WERI-Rb-1 (cell line): Measurements from ENCODE around the gene CSAG2.
"Not testable (repeated sequence)": the region's sequence is repeated elsewhere in the genome, so short reads cannot be mapped to it uniquely, and the experiment has no call there.

Source experiments
- DNase-seq: peaks from one replicate; pipeline ENCODE4 v3.0.0-alpha.2; 2020
- H3K27ac ChIP-seq: fragments of 250-450 bp; sonication (Bioruptor Pico); 2 replicates; pipeline ENCODE4 v1.5.1; 2020; ENCODE audit warnings: mild to moderate bottlenecking, moderate library complexity
- H3K27me3 ChIP-seq: fragments of 250-450 bp; sonication (Bioruptor Pico); 2 replicates; pipeline ENCODE4 v1.5.1; 2021; ENCODE audit warnings: mild to moderate bottlenecking, low read depth, moderate library complexity; ENCODE audit not compliant: insufficient read depth, severe bottlenecking
- H3K36me3 ChIP-seq: fragments of 250-450 bp; sonication (Bioruptor Pico); 2 replicates; pipeline ENCODE4 v1.5.1; 2020; ENCODE audit warnings: mild to moderate bottlenecking, moderate library complexity
- H3K4me3 ChIP-seq: 2 replicates; pipeline ENCODE4 v1.5.1; 2011; ENCODE audit warnings: low read depth, mild to moderate bottlenecking, control low read depth, low read length
- H3K9me3 ChIP-seq: fragments of 250-450 bp; sonication (Bioruptor Pico); 2 replicates; pipeline ENCODE4 v1.5.1; 2021; ENCODE audit warnings: mild to moderate bottlenecking, moderate library complexity; ENCODE audit not compliant: severe bottlenecking
- TF ChIP-seq, protein P1 (sequence below): IDR thresholded peaks from 2 replicates; pipeline ENCODE4 v1.5.1; 2011; ENCODE audit warnings: low read depth, mild to moderate bottlenecking, control low read depth, inconsistent platforms, low read length

Gene CSAG2

GRCh38 chrX:152733261-152733975, 24.3 kb upstream of the CSAG2 start, which contains the start of the genes CSAG1 and MAGEA12:
Gene CSAG1 (minus strand): TSS chrX:152733721. CDS start chrX:152732460, 1,261 bp downstream.
Gene MAGEA12 (plus strand): TSS chrX:152733757. CDS start chrX:152736162, 2,405 bp downstream.
- H3K9me3 ChIP-seq: no peaks in the 10 kb centered on the region
- peaks cover 80% of the 10 kb centered on the region for H3K27me3 ChIP-seq
- TF ChIP-seq, protein P1, sequence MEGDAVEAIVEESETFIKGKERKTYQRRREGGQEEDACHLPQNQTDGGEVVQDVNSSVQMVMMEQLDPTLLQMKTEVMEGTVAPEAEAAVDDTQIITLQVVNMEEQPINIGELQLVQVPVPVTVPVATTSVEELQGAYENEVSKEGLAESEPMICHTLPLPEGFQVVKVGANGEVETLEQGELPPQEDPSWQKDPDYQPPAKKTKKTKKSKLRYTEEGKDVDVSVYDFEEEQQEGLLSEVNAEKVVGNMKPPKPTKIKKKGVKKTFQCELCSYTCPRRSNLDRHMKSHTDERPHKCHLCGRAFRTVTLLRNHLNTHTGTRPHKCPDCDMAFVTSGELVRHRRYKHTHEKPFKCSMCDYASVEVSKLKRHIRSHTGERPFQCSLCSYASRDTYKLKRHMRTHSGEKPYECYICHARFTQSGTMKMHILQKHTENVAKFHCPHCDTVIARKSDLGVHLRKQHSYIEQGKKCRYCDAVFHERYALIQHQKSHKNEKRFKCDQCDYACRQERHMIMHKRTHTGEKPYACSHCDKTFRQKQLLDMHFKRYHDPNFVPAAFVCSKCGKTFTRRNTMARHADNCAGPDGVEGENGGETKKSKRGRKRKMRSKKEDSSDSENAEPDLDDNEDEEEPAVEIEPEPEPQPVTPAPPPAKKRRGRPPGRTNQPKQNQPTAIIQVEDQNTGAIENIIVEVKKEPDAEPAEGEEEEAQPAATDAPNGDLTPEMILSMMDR: no peak
- H3K4me3 ChIP-seq: peak within 1 kb of the TSS; percentile 21; the same call in 1 of the 2 replicates
- H3K36me3 ChIP-seq: no peaks in the 10 kb centered on the region
- H3K27ac ChIP-seq: no peak within 1 kb of the TSS
- DNase-seq: no peak

DNA sequence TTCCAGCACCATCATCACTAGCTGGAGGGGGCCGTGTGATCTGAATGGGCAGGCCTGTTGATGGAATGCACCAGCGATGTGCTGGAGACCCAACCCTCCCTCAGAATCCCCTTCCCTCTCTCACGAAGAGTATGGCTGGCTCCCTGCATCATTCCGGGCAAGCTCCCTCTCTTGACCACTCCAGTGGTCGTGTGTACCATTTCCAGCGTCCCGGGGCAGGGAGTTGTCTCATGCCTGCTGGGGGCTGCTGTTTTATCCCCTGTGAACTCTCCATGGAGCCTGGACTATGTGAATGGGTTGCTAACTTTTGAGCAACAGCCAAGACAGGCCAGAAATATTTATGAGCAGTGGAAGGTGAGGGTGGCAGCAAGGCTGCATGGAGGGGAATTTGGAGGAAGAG, 16.3 kb upstream of the CSAG2 start:
- no peak overlapping the region for H3K4me3 ChIP-seq
- no peaks in the 10 kb centered on the region for H3K36me3 ChIP-seq
- TF ChIP-seq, protein P1: no peak
- no peak overlapping the region for H3K27ac ChIP-seq
- no peak for DNase-seq
- peaks cover 40% of the 10 kb centered on the region for H3K27me3 ChIP-seq
- H3K9me3 ChIP-seq: no peaks in the 10 kb centered on the region

GRCh38 chrX:152713815-152714787, 5.0 kb upstream of the CSAG2 start, which contains the start of gene MAGEA2B:
Gene MAGEA2B (plus strand): TSS chrX:152714628. CDS start chrX:152717107, 2,479 bp downstream.
- not testable (repeated sequence) for H3K27me3 ChIP-seq, H3K27ac ChIP-seq, H3K9me3 ChIP-seq, H3K4me3 ChIP-seq, DNase-seq, H3K36me3 ChIP-seq

DNA sequence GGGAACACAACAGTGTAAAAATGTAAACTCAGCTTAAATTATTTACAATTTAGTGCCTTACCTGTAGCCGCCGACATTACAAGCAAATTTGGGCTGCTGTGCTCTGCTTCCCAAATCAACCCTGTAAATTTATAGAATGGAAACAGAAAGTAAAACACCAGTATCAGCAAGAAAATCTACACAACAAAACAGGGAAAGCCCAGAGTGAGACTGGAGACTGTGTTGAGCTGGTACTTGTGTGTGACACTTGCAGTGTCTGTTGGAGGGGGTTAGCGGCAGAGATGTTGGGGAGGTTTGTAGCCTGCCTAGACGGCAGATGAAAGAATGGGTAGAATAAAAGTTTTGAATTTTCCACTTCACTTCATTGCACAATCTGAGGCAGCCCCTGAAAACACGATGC, 4.1 kb upstream of the CSAG2 start:
- H3K4me3 ChIP-seq, H3K36me3 ChIP-seq, H3K27ac ChIP-seq, H3K9me3 ChIP-seq, H3K27me3 ChIP-seq, DNase-seq: not testable (repeated sequence)

DNA sequence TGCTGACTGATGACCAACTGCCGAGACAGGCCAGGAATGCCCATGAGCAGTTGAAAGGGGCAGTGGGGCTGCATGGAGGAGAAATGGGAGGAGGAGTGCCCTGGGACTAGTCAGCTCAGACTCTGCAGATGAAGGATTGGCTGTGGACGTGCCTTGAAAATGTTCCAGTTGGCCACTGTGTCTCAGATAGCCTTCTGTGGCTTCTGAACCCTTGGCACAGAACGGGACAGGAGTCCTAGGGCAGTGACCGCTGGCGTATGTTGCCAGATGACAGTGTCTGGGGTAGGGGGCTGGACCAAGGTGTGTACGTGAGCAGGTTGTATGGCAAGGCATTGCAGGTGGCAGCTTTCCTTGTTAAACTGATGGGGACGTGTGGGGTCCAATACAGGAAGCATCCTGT, 2.6 kb downstream of the CSAG2 start:
- H3K27ac ChIP-seq, H3K27me3 ChIP-seq, DNase-seq, H3K36me3 ChIP-seq, H3K9me3 ChIP-seq, H3K4me3 ChIP-seq: not testable (repeated sequence)

DNA sequence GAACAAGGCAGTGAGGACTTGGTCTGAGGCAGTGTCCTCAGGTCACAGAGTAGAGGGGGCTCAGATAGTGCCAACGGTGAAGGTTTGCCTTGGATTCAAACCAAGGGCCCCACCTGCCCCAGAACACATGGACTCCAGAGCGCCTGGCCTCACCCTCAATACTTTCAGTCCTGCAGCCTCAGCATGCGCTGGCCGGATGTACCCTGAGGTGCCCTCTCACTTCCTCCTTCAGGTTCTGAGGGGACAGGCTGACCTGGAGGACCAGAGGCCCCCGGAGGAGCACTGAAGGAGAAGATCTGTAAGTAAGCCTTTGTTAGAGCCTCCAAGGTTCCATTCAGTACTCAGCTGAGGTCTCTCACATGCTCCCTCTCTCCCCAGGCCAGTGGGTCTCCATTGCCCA, 8.7 kb downstream of the CSAG2 start:
- not testable (repeated sequence) for H3K27me3 ChIP-seq, H3K9me3 ChIP-seq, H3K27ac ChIP-seq, DNase-seq, H3K4me3 ChIP-seq, H3K36me3 ChIP-seq

- not testable (repeated sequence) for DNase-seq, H3K9me3 ChIP-seq, H3K4me3 ChIP-seq, H3K27ac ChIP-seq, H3K36me3 ChIP-seq, H3K27me3 ChIP-seq
Observed at GRCh38 chrX:152697952-152698931, 10.8 kb downstream of the CSAG2 start, which contains the start of gene MAGEA3. Gene MAGEA3 (plus strand): TSS chrX:152698794. CDS start chrX:152700833, 2,039 bp downstream.

GRCh38 chrX:152681012-152681411, 28.1 kb downstream of the CSAG2 start:
- not testable (repeated sequence) for DNase-seq, H3K4me3 ChIP-seq, H3K27me3 ChIP-seq, H3K27ac ChIP-seq, H3K36me3 ChIP-seq, H3K9me3 ChIP-seq

DNA sequence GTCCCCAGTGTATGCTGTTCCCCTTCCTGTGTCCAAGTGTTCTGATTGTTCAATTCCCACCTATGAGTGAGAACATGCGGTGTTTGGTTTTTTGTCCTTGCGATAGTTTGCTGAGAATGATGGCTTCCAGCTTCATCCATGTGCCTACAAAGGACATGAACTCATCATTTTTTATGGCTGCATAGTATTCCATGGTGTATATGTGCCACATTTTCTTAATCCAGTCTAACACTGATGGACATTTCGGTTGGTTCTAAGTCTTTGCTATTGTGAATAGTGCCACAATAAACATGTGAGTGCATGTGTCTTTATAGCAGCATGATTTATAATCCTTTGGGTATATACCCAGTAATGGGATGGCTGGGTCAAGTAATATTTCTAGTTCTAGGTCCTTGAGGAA, 34.4 kb downstream of the CSAG2 start:
- H3K27me3 ChIP-seq, H3K36me3 ChIP-seq, DNase-seq, H3K4me3 ChIP-seq, H3K9me3 ChIP-seq, H3K27ac ChIP-seq: not testable (repeated sequence)
